Immature natural killer cell (primary cell): Measurements from ENCODE around the gene CSN2. TPM values are rescaled to one million over a fixed set of nuclear protein-coding genes. Genes with fewer than 3 reads are reported as not detected.

Source experiments
- DNase-seq, 3 donors: peaks; one replicate each; pipeline ENCODE4 v3.0.0; 2022; ENCODE audit warnings: mixed read lengths in 1 of 3
- H3K27ac Mint-ChIP-seq, 6 donors: one replicate each; pipeline ENCODE4 v1.8.0; 2020; ENCODE audit warnings: mixed read lengths in 6 of 6, mild to moderate bottlenecking in 5 of 6, inconsistent platforms in 4 of 6, moderate library complexity in 3 of 6
- H3K27me3 Mint-ChIP-seq, 3 donors: one replicate each; pipeline ENCODE4 v1.8.0; 2020 to 2021; ENCODE audit warnings: low read depth in 3 of 3, mild to moderate bottlenecking in 3 of 3, mixed read lengths in 3 of 3, moderate library complexity in 3 of 3, inconsistent platforms in 1 of 3
- H3K36me3 Mint-ChIP-seq, 3 donors: one replicate each; pipeline ENCODE4 v1.8.0; 2020; ENCODE audit warnings: mixed read lengths in 3 of 3, inconsistent platforms in 2 of 3, mild to moderate bottlenecking in 2 of 3
- H3K4me1 Mint-ChIP-seq, 2 donors: one replicate each; pipeline ENCODE4 v1.8.0; 2020; ENCODE audit warnings: inconsistent platforms in 2 of 2, mild to moderate bottlenecking in 2 of 2, mixed read lengths in 2 of 2, moderate library complexity in 1 of 2
- H3K4me3 Mint-ChIP-seq, 5 donors: one replicate each; pipeline ENCODE4 v1.8.0; 2020; ENCODE audit warnings: mild to moderate bottlenecking in 5 of 5, mixed read lengths in 5 of 5, inconsistent platforms in 3 of 5, moderate library complexity in 3 of 5
- H3K9me3 Mint-ChIP-seq, 6 donors: one replicate each; pipeline ENCODE4 v1.8.0; 2020; ENCODE audit warnings: mild to moderate bottlenecking in 6 of 6, mixed read lengths in 6 of 6, inconsistent platforms in 4 of 6, moderate library complexity in 3 of 6
- polyA plus RNA-seq, 3 donors: library from polyadenylated mRNA; unstranded; fragments of 300-500 nt; fragmentation: Illumina TruSeq; gene quantifications; one replicate each; pipeline ENCODE4 v1.2.3, GENCODE V29; 2021

Gene CSN2, protein sequence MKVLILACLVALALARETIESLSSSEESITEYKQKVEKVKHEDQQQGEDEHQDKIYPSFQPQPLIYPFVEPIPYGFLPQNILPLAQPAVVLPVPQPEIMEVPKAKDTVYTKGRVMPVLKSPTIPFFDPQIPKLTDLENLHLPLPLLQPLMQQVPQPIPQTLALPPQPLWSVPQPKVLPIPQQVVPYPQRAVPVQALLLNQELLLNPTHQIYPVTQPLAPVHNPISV
- not detected for polyA plus RNA-seq

DNA sequence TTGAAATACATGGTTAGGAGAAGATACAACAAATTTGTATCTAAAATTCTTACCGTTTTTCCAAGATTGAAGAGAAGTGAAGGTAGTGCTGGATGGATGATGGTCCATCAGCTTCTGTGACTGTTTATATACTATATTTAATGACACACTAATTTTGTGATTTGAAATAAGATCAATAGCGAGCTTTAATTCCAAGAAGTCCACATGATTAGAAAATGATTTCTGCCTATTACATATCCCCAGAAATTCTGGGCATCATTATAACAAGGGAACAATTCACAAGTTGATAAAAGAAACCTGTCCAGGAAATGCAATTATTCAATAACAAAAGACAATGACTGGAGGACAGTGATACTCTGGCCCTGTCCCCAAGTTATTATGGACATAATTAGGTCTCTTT, at the start of gene CSN2:
CSN2 (minus strand) TSS at position 101 of the 400 bp plus-strand sequence. CDS start 4,733 bp downstream, outside the sequence.
- Mint-ChIP-seq H3K4me3 (no peak within 1 kb of the TSS), H3K9me3 (peaks cover 0 to 5% (median 0%) of the 10 kb centered on the region in 6 donors), H3K4me1 (no peaks in the 10 kb centered on the region), H3K27ac (no peak within 1 kb of the TSS), H3K27me3 (peaks cover 0 to 1% (median 0%) of the 10 kb centered on the region in 3 donors), H3K36me3 (no peaks in the 10 kb centered on the region)
- DNase-seq, result no peak

GRCh38 chr4:70008771-70009170, 43.2 kb upstream of the CSN2 start:
- Mint-ChIP-seq H3K4me3 (no peak overlapping the region), H3K4me1 (no peaks in the 10 kb centered on the region), H3K27ac (no peak overlapping the region), H3K36me3 (no peaks in the 10 kb centered on the region), H3K9me3 (peaks cover 0 to 16% (median 8%) of the 10 kb centered on the region in 6 donors), H3K27me3 (no peaks in the 10 kb centered on the region)
- DNase-seq, result no peak

DNA sequence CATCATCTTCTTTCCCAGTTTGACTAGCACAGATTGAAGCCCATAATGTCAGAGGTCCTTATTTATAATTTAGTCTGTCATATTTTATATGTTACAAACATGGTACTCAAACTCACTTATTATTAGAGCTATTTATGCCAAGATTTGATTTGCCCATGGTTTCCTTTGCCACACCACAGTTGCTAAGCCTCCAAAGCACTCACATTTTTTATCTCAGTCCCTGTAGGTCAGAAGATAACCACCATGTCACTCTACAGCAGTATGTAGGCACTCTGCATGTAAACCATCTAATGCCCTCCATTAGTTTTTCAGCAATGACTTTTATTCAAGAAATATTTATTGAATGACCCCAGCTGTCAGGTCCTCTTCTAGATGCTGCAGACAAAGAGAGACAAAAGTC, 37.0 kb upstream of the CSN2 start:
- peaks cover 0 to 6% (median 0%) of the 10 kb centered on the region in 6 donors for H3K9me3 Mint-ChIP-seq
- no peaks in the 10 kb centered on the region for H3K36me3 Mint-ChIP-seq
- no peak overlapping the region for H3K27ac Mint-ChIP-seq
- no peak for DNase-seq
- H3K4me3 Mint-ChIP-seq, result no peak overlapping the region
- H3K27me3 Mint-ChIP-seq, result no peaks in the 10 kb centered on the region
- no peaks in the 10 kb centered on the region for H3K4me1 Mint-ChIP-seq

DNA sequence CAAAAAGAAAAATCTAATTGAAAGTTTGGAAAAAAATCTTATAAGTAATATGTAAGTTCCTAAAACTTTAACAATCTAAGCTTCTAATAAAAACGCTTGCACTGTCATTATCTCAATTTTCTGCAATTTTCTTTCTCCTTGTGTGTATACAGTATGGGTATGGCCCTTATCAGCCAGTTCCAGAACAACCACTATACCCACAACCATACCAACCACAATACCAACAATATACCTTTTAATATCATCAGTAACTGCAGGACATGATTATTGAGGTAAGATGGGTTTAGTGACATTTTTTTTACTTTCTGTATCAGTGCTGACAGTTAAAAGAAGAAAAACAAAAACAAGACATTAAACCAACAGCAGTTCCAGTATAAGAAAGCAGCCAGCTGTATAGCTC, 35.2 kb upstream of the CSN2 start:
- Mint-ChIP-seq H3K27ac (no peak overlapping the region), H3K4me1 (no peaks in the 10 kb centered on the region), H3K27me3 (no peaks in the 10 kb centered on the region), H3K36me3 (no peaks in the 10 kb centered on the region), H3K9me3 (peaks cover 0 to 6% (median 0%) of the 10 kb centered on the region in 6 donors), H3K4me3 (no peak overlapping the region)
- no peak for DNase-seq

DNA sequence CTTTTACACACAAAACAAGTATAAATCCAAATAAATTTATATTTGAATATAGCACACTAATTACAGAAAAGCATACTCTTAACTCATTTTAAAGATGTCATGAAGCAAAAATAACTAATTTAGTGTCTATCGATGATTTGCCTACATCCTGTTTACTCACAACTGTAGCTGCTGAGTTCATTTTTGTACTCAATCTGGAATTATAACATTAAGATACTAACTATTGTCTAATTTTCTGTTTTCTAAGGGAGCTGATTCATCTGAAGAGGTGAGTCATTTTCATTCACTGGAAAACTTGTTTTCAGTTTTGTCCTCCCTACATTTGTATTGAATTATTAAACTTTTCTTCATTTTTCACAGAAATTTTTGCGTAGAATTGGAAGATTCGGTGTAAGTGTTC, 33.9 kb upstream of the CSN2 start:
- H3K36me3 Mint-ChIP-seq, result no peaks in the 10 kb centered on the region
- no peaks in the 10 kb centered on the region for H3K4me1 Mint-ChIP-seq
- H3K4me3 Mint-ChIP-seq, result no peak overlapping the region
- no peak for DNase-seq
- H3K27ac Mint-ChIP-seq, result no peak overlapping the region
- peaks cover 0 to 6% (median 0%) of the 10 kb centered on the region in 6 donors for H3K9me3 Mint-ChIP-seq
- no peaks in the 10 kb centered on the region for H3K27me3 Mint-ChIP-seq

DNA sequence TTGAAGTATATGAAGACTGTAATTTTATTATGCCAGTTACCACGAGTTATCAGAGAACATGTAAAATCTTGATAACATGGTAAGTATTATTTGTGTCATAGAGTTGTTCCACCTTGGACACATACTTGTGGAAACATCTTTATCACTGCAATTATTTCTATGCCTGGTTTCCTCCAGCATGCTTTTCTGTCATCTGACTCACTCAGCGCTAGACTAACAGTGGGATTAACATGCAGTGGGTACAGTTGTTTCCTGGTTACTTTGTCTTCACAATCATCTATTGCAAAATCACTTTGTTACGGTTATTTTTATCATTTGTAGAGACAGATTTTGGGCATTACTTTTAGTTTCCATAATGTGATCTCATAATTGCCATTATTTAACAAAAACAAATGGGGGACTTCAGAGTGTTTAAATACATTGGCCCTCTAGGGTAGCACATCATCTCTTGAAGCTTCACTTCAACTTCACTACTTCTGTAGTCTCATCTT, 30.0 kb upstream of the CSN2 start, which contains the start of gene STATH:
STATH (plus strand) TSS at position 441 of the 491 bp plus-strand sequence. CDS start 2,472 bp downstream, outside the sequence.
- no peak for DNase-seq
- peaks cover 0 to 6% (median 3%) of the 10 kb centered on the region in 6 donors for H3K9me3 Mint-ChIP-seq
- peaks cover 0 to 3% (median 0%) of the 10 kb centered on the region in 3 donors for H3K27me3 Mint-ChIP-seq
- H3K27ac Mint-ChIP-seq, result no peak within 1 kb of the TSS
- H3K36me3 Mint-ChIP-seq, result no peaks in the 10 kb centered on the region
- no peaks in the 10 kb centered on the region for H3K4me1 Mint-ChIP-seq
- no peak within 1 kb of the TSS for H3K4me3 Mint-ChIP-seq

GRCh38 chr4:69994782-69995181, 29.3 kb upstream of the CSN2 start:
- DNase-seq, result no peak
- Mint-ChIP-seq H3K27ac (no peak overlapping the region), H3K9me3 (peaks cover 0 to 6% (median 3%) of the 10 kb centered on the region in 6 donors), H3K4me1 (no peaks in the 10 kb centered on the region), H3K27me3 (peaks cover 0 to 3% (median 0%) of the 10 kb centered on the region in 3 donors), H3K4me3 (no peak overlapping the region), H3K36me3 (no peaks in the 10 kb centered on the region)

GRCh38 chr4:69991016-69991415, 25.5 kb upstream of the CSN2 start:
- H3K36me3 Mint-ChIP-seq, result no peaks in the 10 kb centered on the region
- peaks cover 0 to 3% (median 2%) of the 10 kb centered on the region in 3 donors for H3K27me3 Mint-ChIP-seq
- no peak overlapping the region for H3K4me3 Mint-ChIP-seq
- H3K4me1 Mint-ChIP-seq, result no peaks in the 10 kb centered on the region
- H3K9me3 Mint-ChIP-seq, result peaks cover 0 to 5% (median under 1%) of the 10 kb centered on the region in 6 donors
- DNase-seq, result no peak
- no peak overlapping the region for H3K27ac Mint-ChIP-seq

- Mint-ChIP-seq H3K9me3 (peaks cover 0 to 2% (median 0%) of the 10 kb centered on the region in 6 donors), H3K36me3 (no peaks in the 10 kb centered on the region), H3K4me1 (no peaks in the 10 kb centered on the region), H3K4me3 (no peak overlapping the region), H3K27me3 (peaks cover 0 to 3% (median 2%) of the 10 kb centered on the region in 3 donors), H3K27ac (no peak overlapping the region)
- DNase-seq, result no peak
These were observed 21.1 kb upstream of the CSN2 start for GRCh38 chr4:69986663-69987062.

DNA sequence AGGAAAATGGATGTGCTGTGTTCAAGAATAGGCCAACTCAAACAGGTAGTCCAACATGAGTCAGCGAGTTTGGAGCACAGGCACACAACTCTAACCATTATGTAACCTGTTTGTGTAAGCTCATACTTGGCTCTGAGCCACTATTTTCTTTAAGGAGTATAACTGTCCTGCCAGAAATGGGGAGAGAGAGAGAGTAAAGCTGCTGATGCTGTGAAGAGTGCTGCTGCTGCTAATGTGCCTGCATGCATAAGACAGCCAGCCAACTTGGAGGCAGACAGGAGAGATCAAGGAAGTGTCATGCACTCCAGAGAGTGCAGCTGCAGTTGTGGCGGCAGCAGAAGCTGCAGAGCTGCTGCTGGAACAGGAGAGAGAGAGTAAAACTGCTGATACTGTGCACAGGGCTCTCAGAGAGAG, 18.5 kb upstream of the CSN2 start:
- H3K27ac Mint-ChIP-seq, result no peak overlapping the region
- no peak for DNase-seq
- H3K9me3 Mint-ChIP-seq, result peaks cover 0 to 4% (median 0%) of the 10 kb centered on the region in 6 donors
- H3K36me3 Mint-ChIP-seq, result no peaks in the 10 kb centered on the region
- no peak overlapping the region for H3K4me3 Mint-ChIP-seq
- H3K4me1 Mint-ChIP-seq, result no peaks in the 10 kb centered on the region
- H3K27me3 Mint-ChIP-seq, result peaks cover 0 to 2% (median 0%) of the 10 kb centered on the region in 3 donors

GRCh38 chr4:69977582-69977981, 12.1 kb upstream of the CSN2 start:
- no peak for DNase-seq
- peaks cover 0 to 4% (median under 1%) of the 10 kb centered on the region in 6 donors for H3K9me3 Mint-ChIP-seq
- no peaks in the 10 kb centered on the region for H3K4me1 Mint-ChIP-seq
- H3K27ac Mint-ChIP-seq, result no peak overlapping the region
- H3K36me3 Mint-ChIP-seq, result no peaks in the 10 kb centered on the region
- H3K4me3 Mint-ChIP-seq, result no peak overlapping the region
- no peaks in the 10 kb centered on the region for H3K27me3 Mint-ChIP-seq

DNA sequence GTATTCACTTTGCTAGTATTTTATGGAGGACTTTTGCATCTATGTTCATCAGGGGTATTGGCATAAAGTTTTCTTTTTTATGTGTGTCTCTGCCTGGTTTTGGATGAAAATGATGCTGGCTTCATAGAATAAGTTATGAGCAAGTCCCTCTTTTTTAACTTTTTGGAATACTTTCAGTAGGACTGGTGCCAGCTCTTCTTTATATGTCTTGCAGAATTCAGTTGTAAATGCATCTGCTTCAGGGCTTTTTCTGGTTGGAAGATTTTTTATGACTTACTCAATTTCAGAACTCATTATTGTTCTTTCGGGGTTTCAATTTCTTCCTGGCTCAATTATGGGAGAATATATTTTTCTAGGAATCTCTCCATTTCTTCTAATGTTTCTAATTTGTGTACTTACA, 9.1 kb upstream of the CSN2 start:
- Mint-ChIP-seq H3K4me3 (no peak overlapping the region), H3K4me1 (no peaks in the 10 kb centered on the region), H3K27me3 (no peaks in the 10 kb centered on the region), H3K27ac (no peak overlapping the region), H3K9me3 (peaks cover 0 to 4% (median 1%) of the 10 kb centered on the region in 6 donors), H3K36me3 (no peaks in the 10 kb centered on the region)
- no peak for DNase-seq

GRCh38 chr4:69970071-69970470, 4.5 kb upstream of the CSN2 start:
- no peak overlapping the region for H3K27ac Mint-ChIP-seq
- no peak overlapping the region for H3K4me3 Mint-ChIP-seq
- H3K9me3 Mint-ChIP-seq, result peaks cover 0 to 1% (median 0%) of the 10 kb centered on the region in 6 donors
- no peak for DNase-seq
- H3K4me1 Mint-ChIP-seq, result no peaks in the 10 kb centered on the region
- no peaks in the 10 kb centered on the region for H3K36me3 Mint-ChIP-seq
- no peaks in the 10 kb centered on the region for H3K27me3 Mint-ChIP-seq

DNA sequence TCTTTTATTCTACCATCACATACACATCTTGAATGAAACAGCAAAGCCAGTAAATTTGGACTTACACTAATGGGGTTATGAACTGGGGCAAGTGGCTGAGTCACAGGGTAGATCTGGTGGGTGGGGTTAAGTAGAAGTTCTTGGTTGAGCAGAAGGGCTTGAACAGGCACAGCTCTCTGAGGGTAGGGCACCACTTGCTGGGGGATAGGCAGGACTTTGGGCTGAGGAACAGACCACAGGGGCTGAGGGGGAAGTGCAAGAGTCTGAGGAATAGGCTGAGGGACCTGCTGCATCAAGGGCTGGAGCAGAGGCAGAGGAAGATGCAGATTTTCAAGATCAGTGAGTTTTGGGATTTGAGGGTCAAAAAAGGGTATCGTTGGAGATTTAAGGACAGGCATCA, 8.3 kb downstream of the CSN2 start:
- DNase-seq, result no peak
- H3K36me3 Mint-ChIP-seq, result no peaks in the 10 kb centered on the region
- H3K4me1 Mint-ChIP-seq, result no peaks in the 10 kb centered on the region
- H3K27me3 Mint-ChIP-seq, result peaks cover 0 to 4% (median 1%) of the 10 kb centered on the region in 3 donors
- no peak overlapping the region for H3K27ac Mint-ChIP-seq
- H3K4me3 Mint-ChIP-seq, result no peak overlapping the region
- peaks cover 0 to 4% (median 0%) of the 10 kb centered on the region in 6 donors for H3K9me3 Mint-ChIP-seq
